WTC11 (cell line): ENCODE measurements around the gene ATG13. TPM values are rescaled to one million over a fixed set of nuclear protein-coding genes. Genes with fewer than 3 reads are reported as not detected.

Source experiments
- ATAC-seq: fragments of 200-7000 bp; cut with Tn5 transposase; 2 replicates; pipeline ENCODE4 v1.10.0; 2021; ENCODE audit warnings: mild to moderate bottlenecking, moderate library complexity
- CTCF ChIA-PET: fragments of 300-600 bp; sonication (Branson Sonifier 250); formaldehyde crosslinking; loops from one replicate; lab custom pipeline; 2021; ENCODE audit warnings: antibody characterized with exemption; lab: Charles Lee
- POLR2A ChIA-PET: fragments of 350-600 bp; sonication (Branson Sonifier 250); formaldehyde crosslinking; loops from one replicate; lab custom pipeline; 2021; ENCODE audit warnings: antibody characterized with exemption; lab: Charles Lee
- DNase-seq: peaks from one replicate; pipeline ENCODE4 v3.0.0; 2021; ENCODE audit warnings: low spot score
- H3K27ac Mint-ChIP-seq: 2 replicates; pipeline ENCODE4 v1.8.0; 2021; ENCODE audit warnings: mixed read lengths
- H3K27me3 Mint-ChIP-seq: 2 replicates; pipeline ENCODE4 v1.8.0; 2021; ENCODE audit warnings: low read depth, mild to moderate bottlenecking, moderate library complexity, mixed read lengths
- H3K36me3 Mint-ChIP-seq: 2 replicates; pipeline ENCODE4 v1.8.0; 2021; ENCODE audit warnings: mixed read lengths
- H3K4me1 Mint-ChIP-seq: 2 replicates; pipeline ENCODE4 v1.8.0; 2022; ENCODE audit warnings: mixed read lengths
- H3K4me3 Mint-ChIP-seq: 2 replicates; pipeline ENCODE4 v1.8.0; 2021; ENCODE audit warnings: mild to moderate bottlenecking, moderate library complexity, mixed read lengths
- H3K9me3 Mint-ChIP-seq: 2 replicates; pipeline ENCODE4 v1.8.0; 2021; ENCODE audit warnings: mixed read lengths
- ATF1 ChIP-seq: sonication (generic); formaldehyde crosslinking; IDR thresholded peaks from 2 replicates; pipeline ENCODE4 v1.8.1; 2023; ENCODE audit warnings: mild to moderate bottlenecking, moderate library complexity, missing genetic modification reagents
- CREM ChIP-seq: sonication (generic); formaldehyde crosslinking; IDR thresholded peaks from 2 replicates; pipeline ENCODE4 v1.8.1; 2022; ENCODE audit warnings: mild to moderate bottlenecking, missing genetic modification reagents, moderate library complexity
- ESRRA ChIP-seq: sonication (generic); formaldehyde crosslinking; IDR thresholded peaks from 2 replicates; pipeline ENCODE4 v1.8.1; 2022; ENCODE audit warnings: mild to moderate bottlenecking, missing genetic modification reagents, borderline replicate concordance
- GABPB1 ChIP-seq: sonication (generic); formaldehyde crosslinking; IDR thresholded peaks from 2 replicates; pipeline ENCODE4 v1.8.1; 2023; ENCODE audit warnings: mild to moderate bottlenecking, missing genetic modification reagents
- GRHL2 ChIP-seq: fragments of 250-450 bp; sonication (Bioruptor Pico); IDR thresholded peaks from 2 replicates; pipeline ENCODE4 v1.8.0; 2022; ENCODE audit warnings: mild to moderate bottlenecking, moderate library complexity; ENCODE audit not compliant: insufficient replicate concordance, severe bottlenecking
- HMGXB4 ChIP-seq: sonication (generic); formaldehyde crosslinking; IDR thresholded peaks from 2 replicates; pipeline ENCODE4 v1.8.1; 2023; ENCODE audit warnings: mild to moderate bottlenecking, moderate library complexity, missing genetic modification reagents
- KAT7 ChIP-seq: sonication (generic); formaldehyde crosslinking; IDR thresholded peaks from 2 replicates; pipeline ENCODE4 v1.8.1; 2023; ENCODE audit warnings: missing genetic modification reagents, mild to moderate bottlenecking, borderline replicate concordance
- MAX ChIP-seq: sonication (generic); formaldehyde crosslinking; IDR thresholded peaks from 2 replicates; pipeline ENCODE4 v1.8.0; 2022; ENCODE audit warnings: mild to moderate bottlenecking, missing genetic modification reagents
- NR1H2 ChIP-seq: sonication (generic); formaldehyde crosslinking; IDR thresholded peaks from 2 replicates; pipeline ENCODE4 v1.9.0; 2021; ENCODE audit warnings: mild to moderate bottlenecking, moderate library complexity, missing genetic modification reagents
- NR3C1 ChIP-seq: sonication (generic); formaldehyde crosslinking; conservative IDR thresholded peaks from 2 replicates; pipeline ENCODE4 v1.8.1; 2023; ENCODE audit warnings: low read depth, mild to moderate bottlenecking, missing genetic modification reagents
- PRRX2 ChIP-seq: fragments of 250-450 bp; sonication (Bioruptor Pico); IDR thresholded peaks from 2 replicates; pipeline ENCODE4 v1.8.0; 2021; ENCODE audit warnings: mild to moderate bottlenecking
- SOX15 ChIP-seq: fragments of 250-450 bp; sonication (Bioruptor Pico); IDR thresholded peaks from 2 replicates; pipeline ENCODE4 v1.9.0; 2021; ENCODE audit warnings: mild to moderate bottlenecking
- STAT6 ChIP-seq: sonication (generic); formaldehyde crosslinking; conservative IDR thresholded peaks from 2 replicates; pipeline ENCODE4 v1.8.1; 2023; ENCODE audit warnings: mild to moderate bottlenecking, low read depth, missing genetic modification reagents, moderate library complexity
- TCF7 ChIP-seq: sonication (generic); formaldehyde crosslinking; IDR thresholded peaks from 2 replicates; pipeline ENCODE4 v1.8.0; 2022; ENCODE audit warnings: mild to moderate bottlenecking, low read depth, missing genetic modification reagents, moderate library complexity
- TEAD1 ChIP-seq: sonication (generic); formaldehyde crosslinking; IDR thresholded peaks from 2 replicates; pipeline ENCODE4 v1.8.0; 2022; ENCODE audit warnings: mild to moderate bottlenecking, missing genetic modification reagents
- ZNF121 ChIP-seq: sonication (generic); formaldehyde crosslinking; IDR thresholded peaks from 2 replicates; pipeline ENCODE4 v1.8.0; 2023; ENCODE audit warnings: missing genetic modification reagents
- ZNF138 ChIP-seq: sonication (generic); formaldehyde crosslinking; conservative IDR thresholded peaks from 2 replicates; pipeline ENCODE4 v1.8.1; 2022; ENCODE audit warnings: mild to moderate bottlenecking, moderate library complexity, missing genetic modification reagents
- ZNF232 ChIP-seq: sonication (generic); formaldehyde crosslinking; IDR thresholded peaks from 2 replicates; pipeline ENCODE4 v1.8.0; 2022; ENCODE audit warnings: mild to moderate bottlenecking, missing genetic modification reagents
- ZNF416 ChIP-seq: fragments of 250-450 bp; sonication (Bioruptor Pico); IDR thresholded peaks from 2 replicates; pipeline ENCODE4 v1.9.0; 2021; ENCODE audit warnings: mild to moderate bottlenecking, inconsistent platforms
- ZNF423 ChIP-seq: fragments of 250-450 bp; sonication (Bioruptor Pico); IDR thresholded peaks from 2 replicates; pipeline ENCODE4 v2.1.2; 2022; ENCODE audit warnings: mild to moderate bottlenecking, moderate library complexity
- ZSCAN18 ChIP-seq: fragments of 250-450 bp; sonication (Bioruptor Pico); IDR thresholded peaks from 2 replicates; pipeline ENCODE4 v2.1.2; 2022; ENCODE audit warnings: mild to moderate bottlenecking, moderate library complexity
- total RNA-seq: library from RNA; stranded (reverse); gene quantifications from 3 replicates; pipeline ENCODE4 v1.2.3, GENCODE V29; 2021
- TF ChIP-seq, protein P1 (sequence below): sonication (generic); formaldehyde crosslinking; IDR thresholded peaks from 2 replicates; pipeline ENCODE4 v1.8.0; 2022; ENCODE audit warnings: mild to moderate bottlenecking, missing genetic modification reagents
- TF ChIP-seq, protein P2 (sequence below): fragments of 250-450 bp; sonication (Bioruptor Pico); IDR thresholded peaks from 2 replicates; pipeline ENCODE4 v1.8.0; 2021; ENCODE audit warnings: mild to moderate bottlenecking
- TF ChIP-seq, protein P3 (sequence below): sonication (generic); formaldehyde crosslinking; IDR thresholded peaks from 2 replicates; pipeline ENCODE4 v1.8.1; 2023; ENCODE audit warnings: mild to moderate bottlenecking, missing genetic modification reagents
- TF ChIP-seq, protein P4 (sequence below): sonication (generic); formaldehyde crosslinking; IDR thresholded peaks from 2 replicates; pipeline ENCODE4 v1.8.1; 2022; ENCODE audit warnings: low read depth, mild to moderate bottlenecking, moderate library complexity, missing genetic modification reagents, borderline replicate concordance

The ATG13 gene
- total RNA-seq, 1 experiment from 2014 or later = 85.4 TPM

DNA sequence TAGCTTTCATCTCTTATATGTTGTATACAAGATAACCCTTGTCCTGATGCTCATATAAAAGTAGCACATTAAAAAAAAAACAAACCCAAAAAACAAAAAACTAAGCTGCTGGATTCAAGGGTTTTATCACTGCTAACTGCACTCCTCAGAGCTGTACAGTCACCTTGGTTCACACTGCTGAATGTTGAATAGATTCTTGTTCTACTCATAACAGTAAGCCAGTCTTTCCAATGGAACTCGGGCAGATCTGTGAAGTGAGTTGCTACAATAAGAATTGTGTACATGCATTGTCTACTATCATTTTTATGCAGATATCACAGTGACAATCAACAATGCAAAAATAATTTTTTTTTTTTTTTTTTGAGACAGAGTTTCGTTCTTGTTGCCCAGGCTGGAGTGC lies 5.0 kb upstream of the ATG13 start:
- no peaks in the 10 kb centered on the region for H3K9me3 Mint-ChIP-seq
- ChIA-PET CTCF (interaction anchor here (0.9 to 1.9 kb wide), 4 partner anchors 18 to 220 kb away, joined by 3 to 6 read pairs (median 5); partner anchors contain the start of genes AMBRA1 and CHRM4), POLR2A (interaction anchor here (0.7 kb wide), 1 partner anchor 160 kb away, joined by 5 read pairs; no protein-coding TSS in a partner anchor)
- no peak for DNase-seq
- no peaks in the 10 kb centered on the region for H3K36me3 Mint-ChIP-seq
- H3K27me3 Mint-ChIP-seq = no peaks in the 10 kb centered on the region
- TF ChIP-seq ZNF416 (no peak), KAT7 (CRISPR knock-in tag) (no peak), ZSCAN18 (CRISPR knock-in tag) (no peak), GRHL2 (CRISPR knock-in tag) (no peak), STAT6 (CRISPR knock-in tag) (no peak), ZNF121 (CRISPR knock-in tag) (no peak), PRRX2 (CRISPR knock-in tag) (no peak), ZNF232 (no peak), TEAD1 (CRISPR knock-in tag) (no peak), SOX15 (CRISPR knock-in tag) (no peak), TCF7 (CRISPR knock-in tag) (no peak)
- TF ChIP-seq, protein P1, sequence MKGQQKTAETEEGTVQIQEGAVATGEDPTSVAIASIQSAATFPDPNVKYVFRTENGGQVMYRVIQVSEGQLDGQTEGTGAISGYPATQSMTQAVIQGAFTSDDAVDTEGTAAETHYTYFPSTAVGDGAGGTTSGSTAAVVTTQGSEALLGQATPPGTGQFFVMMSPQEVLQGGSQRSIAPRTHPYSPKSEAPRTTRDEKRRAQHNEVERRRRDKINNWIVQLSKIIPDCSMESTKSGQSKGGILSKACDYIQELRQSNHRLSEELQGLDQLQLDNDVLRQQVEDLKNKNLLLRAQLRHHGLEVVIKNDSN (CRISPR knock-in tag) = no peak
- TF ChIP-seq, all 79 proteins: peak for 0
- H3K4me3 Mint-ChIP-seq = no peak overlapping the region
- no peak overlapping the region for H3K27ac Mint-ChIP-seq
- no peak for ATAC-seq
- peaks cover 11% of the 10 kb centered on the region for H3K4me1 Mint-ChIP-seq

DNA sequence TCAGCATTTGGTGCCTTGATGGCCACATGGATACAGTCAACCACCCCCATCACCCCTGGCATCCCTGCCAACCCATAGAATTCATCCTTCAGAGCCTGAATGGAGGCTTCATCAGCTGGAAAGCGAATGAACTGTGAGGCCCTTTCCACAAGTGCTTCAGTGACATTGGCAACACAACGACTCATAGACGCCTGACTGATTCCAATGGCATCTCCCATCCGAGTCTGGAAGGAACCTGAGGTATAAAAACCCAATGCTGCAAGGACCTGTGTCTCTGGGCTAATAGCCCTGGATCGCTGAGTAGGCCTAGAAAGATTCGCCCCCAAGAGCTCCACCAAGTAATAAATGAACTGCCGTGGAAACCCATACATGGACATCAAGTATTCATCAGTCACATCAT lies 1.6 kb upstream of the ATG13 start:
- CTCF ChIA-PET = interaction anchor here (0.8 to 1.1 kb wide), 4 partner anchors 16 to 224 kb away, joined by 3 read pairs; no protein-coding TSS in a partner anchor
- H3K4me1 Mint-ChIP-seq = peaks cover 23% of the 10 kb centered on the region
- H3K4me3 Mint-ChIP-seq = peak overlapping the region; percentile 93
- 0 out of 2 replicates have a peak, but pooled peaks cover 3% of the 10 kb centered on the region for H3K36me3 Mint-ChIP-seq
- DNase-seq = no peak
- no peaks in the 10 kb centered on the region for H3K27me3 Mint-ChIP-seq
- ATAC-seq = no peak
- no peak overlapping the region for H3K27ac Mint-ChIP-seq
- no peaks in the 10 kb centered on the region for H3K9me3 Mint-ChIP-seq
- POLR2A ChIA-PET = no interaction called here
- TF ChIP-seq HMGXB4 (CRISPR knock-in tag) (no peak), GABPB1 (CRISPR knock-in tag) (no peak), ESRRA (CRISPR knock-in tag) (no peak), TCF7 (CRISPR knock-in tag) (no peak), ZNF138 (CRISPR knock-in tag) (no peak), NR1H2 (CRISPR knock-in tag) (no peak), ATF1 (CRISPR knock-in tag) (no peak), NR3C1 (no peak), MAX (CRISPR knock-in tag) (no peak), ZNF423 (CRISPR knock-in tag) (no peak), CREM (CRISPR knock-in tag) (no peak)
- TF ChIP-seq, protein P2, sequence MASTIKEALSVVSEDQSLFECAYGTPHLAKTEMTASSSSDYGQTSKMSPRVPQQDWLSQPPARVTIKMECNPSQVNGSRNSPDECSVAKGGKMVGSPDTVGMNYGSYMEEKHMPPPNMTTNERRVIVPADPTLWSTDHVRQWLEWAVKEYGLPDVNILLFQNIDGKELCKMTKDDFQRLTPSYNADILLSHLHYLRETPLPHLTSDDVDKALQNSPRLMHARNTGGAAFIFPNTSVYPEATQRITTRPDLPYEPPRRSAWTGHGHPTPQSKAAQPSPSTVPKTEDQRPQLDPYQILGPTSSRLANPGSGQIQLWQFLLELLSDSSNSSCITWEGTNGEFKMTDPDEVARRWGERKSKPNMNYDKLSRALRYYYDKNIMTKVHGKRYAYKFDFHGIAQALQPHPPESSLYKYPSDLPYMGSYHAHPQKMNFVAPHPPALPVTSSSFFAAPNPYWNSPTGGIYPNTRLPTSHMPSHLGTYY = no peak
- TF ChIP-seq, protein P3, sequence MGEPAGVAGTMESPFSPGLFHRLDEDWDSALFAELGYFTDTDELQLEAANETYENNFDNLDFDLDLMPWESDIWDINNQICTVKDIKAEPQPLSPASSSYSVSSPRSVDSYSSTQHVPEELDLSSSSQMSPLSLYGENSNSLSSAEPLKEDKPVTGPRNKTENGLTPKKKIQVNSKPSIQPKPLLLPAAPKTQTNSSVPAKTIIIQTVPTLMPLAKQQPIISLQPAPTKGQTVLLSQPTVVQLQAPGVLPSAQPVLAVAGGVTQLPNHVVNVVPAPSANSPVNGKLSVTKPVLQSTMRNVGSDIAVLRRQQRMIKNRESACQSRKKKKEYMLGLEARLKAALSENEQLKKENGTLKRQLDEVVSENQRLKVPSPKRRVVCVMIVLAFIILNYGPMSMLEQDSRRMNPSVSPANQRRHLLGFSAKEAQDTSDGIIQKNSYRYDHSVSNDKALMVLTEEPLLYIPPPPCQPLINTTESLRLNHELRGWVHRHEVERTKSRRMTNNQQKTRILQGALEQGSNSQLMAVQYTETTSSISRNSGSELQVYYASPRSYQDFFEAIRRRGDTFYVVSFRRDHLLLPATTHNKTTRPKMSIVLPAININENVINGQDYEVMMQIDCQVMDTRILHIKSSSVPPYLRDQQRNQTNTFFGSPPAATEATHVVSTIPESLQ = no peak
- TF ChIP-seq, protein P4, sequence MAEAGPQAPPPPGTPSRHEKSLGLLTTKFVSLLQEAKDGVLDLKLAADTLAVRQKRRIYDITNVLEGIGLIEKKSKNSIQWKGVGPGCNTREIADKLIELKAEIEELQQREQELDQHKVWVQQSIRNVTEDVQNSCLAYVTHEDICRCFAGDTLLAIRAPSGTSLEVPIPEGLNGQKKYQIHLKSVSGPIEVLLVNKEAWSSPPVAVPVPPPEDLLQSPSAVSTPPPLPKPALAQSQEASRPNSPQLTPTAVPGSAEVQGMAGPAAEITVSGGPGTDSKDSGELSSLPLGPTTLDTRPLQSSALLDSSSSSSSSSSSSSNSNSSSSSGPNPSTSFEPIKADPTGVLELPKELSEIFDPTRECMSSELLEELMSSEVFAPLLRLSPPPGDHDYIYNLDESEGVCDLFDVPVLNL (CRISPR knock-in tag) = no peak
